ENCODE results near the gene NCAM1.

NCAM1 gene

DNA sequence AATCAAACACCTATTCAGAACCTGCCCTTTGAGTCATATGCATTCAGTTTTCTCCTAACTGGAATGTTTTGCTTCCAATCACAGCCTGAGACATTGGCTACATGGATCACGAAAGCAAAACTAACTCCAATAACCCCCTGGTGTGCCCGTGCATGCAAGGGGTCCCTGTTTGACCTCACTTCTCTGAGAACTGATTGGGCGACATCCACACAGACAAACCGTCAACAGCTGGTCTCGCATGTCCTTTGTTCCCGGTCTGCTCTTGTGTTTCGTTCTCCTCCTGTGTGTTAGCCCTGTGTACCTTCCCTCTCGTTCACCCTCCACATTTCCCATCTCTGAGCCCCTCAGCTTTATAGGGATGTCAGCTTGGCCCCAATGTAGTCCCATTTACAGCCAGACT lies 286.0 kb downstream of the NCAM1 start:
- TF ChIP-seq, protein P1, sequence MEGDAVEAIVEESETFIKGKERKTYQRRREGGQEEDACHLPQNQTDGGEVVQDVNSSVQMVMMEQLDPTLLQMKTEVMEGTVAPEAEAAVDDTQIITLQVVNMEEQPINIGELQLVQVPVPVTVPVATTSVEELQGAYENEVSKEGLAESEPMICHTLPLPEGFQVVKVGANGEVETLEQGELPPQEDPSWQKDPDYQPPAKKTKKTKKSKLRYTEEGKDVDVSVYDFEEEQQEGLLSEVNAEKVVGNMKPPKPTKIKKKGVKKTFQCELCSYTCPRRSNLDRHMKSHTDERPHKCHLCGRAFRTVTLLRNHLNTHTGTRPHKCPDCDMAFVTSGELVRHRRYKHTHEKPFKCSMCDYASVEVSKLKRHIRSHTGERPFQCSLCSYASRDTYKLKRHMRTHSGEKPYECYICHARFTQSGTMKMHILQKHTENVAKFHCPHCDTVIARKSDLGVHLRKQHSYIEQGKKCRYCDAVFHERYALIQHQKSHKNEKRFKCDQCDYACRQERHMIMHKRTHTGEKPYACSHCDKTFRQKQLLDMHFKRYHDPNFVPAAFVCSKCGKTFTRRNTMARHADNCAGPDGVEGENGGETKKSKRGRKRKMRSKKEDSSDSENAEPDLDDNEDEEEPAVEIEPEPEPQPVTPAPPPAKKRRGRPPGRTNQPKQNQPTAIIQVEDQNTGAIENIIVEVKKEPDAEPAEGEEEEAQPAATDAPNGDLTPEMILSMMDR (conservative IDR thresholded peaks at IDR 0.05), result no peak
- no peak overlapping the region for H3K27ac ChIP-seq

DNA sequence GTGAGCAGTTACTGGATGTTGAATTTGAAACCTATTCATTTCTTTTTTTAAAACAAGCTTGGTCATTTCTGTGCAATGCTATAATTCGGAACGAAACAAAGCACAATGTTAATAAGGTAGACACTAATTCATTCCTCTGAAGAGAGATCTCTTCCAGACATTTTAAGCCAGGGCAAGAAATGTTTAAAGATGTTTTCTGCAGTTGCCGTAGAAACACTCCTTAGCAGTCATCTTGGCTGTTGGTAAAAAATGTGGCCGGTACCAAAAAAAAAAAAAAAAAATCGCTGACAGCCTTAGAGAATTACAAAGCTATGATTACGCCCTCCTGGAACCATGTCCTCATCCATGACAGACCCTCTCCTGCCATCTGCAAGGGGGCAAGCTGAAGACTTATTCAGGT lies 286.7 kb downstream of the NCAM1 start:
- TF ChIP-seq, protein P1 (conservative IDR thresholded peaks at IDR 0.05), result no peak
- H3K27ac ChIP-seq, result no peak overlapping the region

DNA sequence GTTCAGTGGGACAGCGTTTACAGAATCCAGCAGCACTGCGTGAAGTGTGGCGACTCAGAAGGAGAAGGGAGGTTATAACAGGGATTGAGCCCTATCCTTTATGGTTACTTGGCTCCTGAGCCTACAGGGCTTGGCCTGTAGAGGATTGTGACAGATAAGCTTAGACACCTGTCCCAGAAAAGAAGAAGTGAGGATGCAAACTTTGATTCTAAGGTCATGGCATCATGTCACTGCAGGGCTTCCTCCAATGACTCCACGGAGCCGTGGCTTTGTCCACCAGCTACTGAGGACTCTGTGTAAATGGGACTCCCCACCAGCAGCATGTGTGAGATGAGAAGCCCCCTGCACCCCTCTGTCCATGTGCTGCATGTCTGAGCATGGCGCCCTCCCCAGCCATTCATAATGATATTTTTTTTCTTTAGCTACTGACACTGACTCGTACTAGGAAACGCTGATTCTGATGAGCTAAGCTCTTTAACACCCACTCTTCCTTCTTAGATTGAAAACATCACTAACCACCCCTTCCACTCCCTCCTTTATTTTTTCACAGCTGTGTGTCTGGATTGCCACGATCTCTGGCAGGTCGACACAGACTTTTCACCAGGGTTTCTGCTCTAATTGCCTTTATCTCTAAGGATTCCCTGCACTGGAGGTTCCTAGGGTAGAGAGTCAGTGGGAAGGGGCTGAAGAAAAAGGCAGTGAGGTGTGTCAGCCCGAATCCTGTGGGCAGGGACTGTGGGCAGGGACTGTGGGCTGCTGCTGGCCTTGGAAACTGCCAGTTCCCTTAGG lies 287.7 kb downstream of the NCAM1 start:
- no peak overlapping the region for H3K27ac ChIP-seq
- TF ChIP-seq, protein P1 (conservative IDR thresholded peaks at IDR 0.05), result no peak

DNA sequence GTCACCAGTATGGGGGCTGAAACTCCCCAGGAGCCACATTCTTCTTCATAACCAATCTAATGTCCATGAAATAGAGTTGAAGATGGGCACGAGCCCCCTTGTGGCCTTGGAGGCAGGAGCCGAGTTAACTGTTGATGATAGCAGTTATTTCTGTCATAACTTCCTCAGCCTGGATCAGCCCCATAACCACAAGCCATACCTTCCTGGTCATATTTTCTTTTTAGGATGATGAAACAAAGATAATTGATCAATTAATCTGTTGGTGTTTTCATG lies 288.2 kb downstream of the NCAM1 start:
- H3K27ac ChIP-seq, result no peak overlapping the region
- TF ChIP-seq, protein P1 (conservative IDR thresholded peaks at IDR 0.05), result peak; percentile 40

DNA sequence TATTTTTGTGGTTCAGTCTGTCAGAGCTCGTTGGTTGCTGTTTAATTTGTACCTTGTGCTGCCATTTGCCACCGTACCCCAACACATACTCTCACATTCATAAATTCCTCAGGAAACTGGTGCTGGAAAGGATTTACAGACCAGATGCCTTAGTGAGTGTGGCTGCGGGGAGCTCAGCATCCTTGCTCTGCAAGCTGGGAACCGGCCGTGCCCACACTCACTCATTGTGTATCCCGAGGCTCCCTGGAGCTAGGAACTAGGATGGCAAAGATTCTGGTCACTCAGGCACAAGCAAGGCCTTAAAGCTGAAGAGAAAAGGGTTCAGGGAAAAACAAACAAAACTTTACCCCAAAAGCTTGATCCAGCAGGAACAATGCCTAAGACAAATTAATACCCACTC lies 288.6 kb downstream of the NCAM1 start:
- TF ChIP-seq, protein P1 (conservative IDR thresholded peaks at IDR 0.05), result no peak

DNA sequence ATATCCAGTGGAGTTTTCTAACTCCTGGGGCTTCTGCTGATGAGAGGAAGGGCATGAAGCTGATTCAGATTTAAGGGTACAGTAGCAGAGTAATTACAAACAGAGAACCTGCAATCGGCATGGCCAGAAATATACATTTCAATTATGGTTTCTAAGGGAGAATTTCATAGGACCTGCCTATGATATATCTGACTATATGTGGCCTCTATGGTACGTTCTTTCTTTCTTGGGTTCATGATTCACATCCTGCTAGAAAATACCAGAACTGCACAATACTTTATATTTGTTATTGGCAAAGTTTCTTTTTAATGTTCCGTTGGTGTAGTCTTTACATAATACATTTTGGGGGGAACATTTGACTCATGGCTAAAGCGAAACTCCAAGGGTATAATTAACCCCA lies 290.1 kb downstream of the NCAM1 start:
- TF ChIP-seq, protein P1 (conservative IDR thresholded peaks at IDR 0.05), result no peak
- H3K27ac ChIP-seq, result no peak overlapping the region

More for the DNA sequence above, 288.6 kb downstream of the NCAM1 start:
- H3K27ac ChIP-seq, result no peak overlapping the region

DNA sequence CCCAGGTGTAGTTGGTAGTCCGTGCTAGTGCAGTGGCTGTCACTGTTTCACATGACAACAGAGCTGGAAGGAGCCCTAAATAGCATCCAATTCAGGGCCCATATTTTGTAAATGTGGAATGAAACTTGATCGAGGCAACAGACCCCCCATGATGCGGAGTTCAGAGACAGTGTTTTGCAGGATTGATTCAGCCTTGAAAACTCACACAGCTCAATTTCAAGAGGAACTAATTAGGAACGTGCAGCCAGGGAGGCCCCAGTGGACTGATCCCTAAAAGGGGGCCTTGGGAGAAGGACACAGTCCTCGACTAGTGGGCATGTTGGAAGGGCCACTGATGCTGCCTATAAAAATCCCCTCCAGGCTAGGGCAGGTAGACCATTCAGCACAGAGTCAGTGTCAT lies 292.2 kb downstream of the NCAM1 start:
- H3K27ac ChIP-seq, result no peak overlapping the region
- TF ChIP-seq, protein P1 (conservative IDR thresholded peaks at IDR 0.05), result no peak

Measured in VCaP (cell line).